Chondrocyte (in vitro differentiated cells): ENCODE results near the gene ARHGAP26. TPM values are rescaled to one million over a fixed set of nuclear protein-coding genes. Genes with fewer than 3 reads are reported as not detected.

Experiments
- DNase-seq: peaks from one replicate; pipeline ENCODE4 v3.0.0; 2021; ENCODE audit warnings: mixed read lengths, low spot score
- H3K27ac Mint-ChIP-seq: one replicate; pipeline ENCODE4 v1.8.0; 2021; ENCODE audit warnings: mild to moderate bottlenecking, moderate library complexity, mixed read lengths; ENCODE audit not compliant: unreplicated experiment
- H3K27me3 Mint-ChIP-seq: 2 replicates; pipeline ENCODE4 v1.8.0; 2021; ENCODE audit warnings: low read depth, mixed read lengths
- H3K36me3 Mint-ChIP-seq: 2 replicates; pipeline ENCODE4 v1.8.0; 2021; ENCODE audit warnings: low read depth, mixed read lengths
- H3K4me1 Mint-ChIP-seq: 2 replicates; pipeline ENCODE4 v1.8.0; 2021; ENCODE audit warnings: low read depth, mild to moderate bottlenecking, mixed read lengths
- H3K4me3 Mint-ChIP-seq: one replicate; pipeline ENCODE4 v1.8.0; 2021; ENCODE audit warnings: mild to moderate bottlenecking, moderate library complexity, mixed read lengths; ENCODE audit not compliant: unreplicated experiment
- H3K9me3 Mint-ChIP-seq: 2 replicates; pipeline ENCODE4 v1.8.0; 2021; ENCODE audit warnings: low read depth, mixed read lengths
- CTCF ChIP-seq: fragments of 200-600 bp; sonication (generic); IDR thresholded peaks from 2 replicates; pipeline ENCODE4 v1.5.0; 2021; ENCODE audit warnings: antibody characterized with exemption, mild to moderate bottlenecking, moderate library complexity
- total RNA-seq: library from RNA; stranded (reverse); gene quantifications from 3 replicates; pipeline ENCODE4 v1.2.1, GENCODE V29; 2021

Gene ARHGAP26
- total RNA-seq, 1 donor from 2014 or later, result 16.4 TPM

DNA sequence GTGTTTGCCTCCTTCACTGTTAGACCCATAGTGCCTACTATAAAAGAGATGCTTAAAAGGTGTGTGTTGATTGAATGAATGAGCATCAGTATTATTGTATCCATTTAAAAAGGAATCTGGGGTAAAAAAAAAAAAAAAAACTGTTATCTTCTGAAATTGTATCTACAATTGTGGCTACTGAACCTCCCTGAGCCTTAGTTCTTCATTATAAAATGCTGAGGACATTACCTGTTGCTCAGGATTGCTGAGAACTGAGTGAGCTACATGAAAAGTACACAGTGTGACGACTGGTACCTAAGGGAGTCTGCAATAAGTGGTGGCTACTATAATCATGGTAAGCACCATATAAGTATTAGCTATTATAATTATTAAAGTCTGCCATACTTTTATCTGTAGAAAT, 362.6 kb downstream of the ARHGAP26 start:
- DNase-seq, result no peak
- no peaks in the 10 kb centered on the region for H3K9me3 Mint-ChIP-seq
- H3K4me3 Mint-ChIP-seq, result no peak overlapping the region
- TF ChIP-seq CTCF, result no peak
- H3K27ac Mint-ChIP-seq, result no peak overlapping the region
- H3K27me3 Mint-ChIP-seq, result no peaks in the 10 kb centered on the region
- H3K36me3 Mint-ChIP-seq, result peaks cover 2% of the 10 kb centered on the region
- peaks cover 11% of the 10 kb centered on the region for H3K4me1 Mint-ChIP-seq

- DNase-seq, result no peak
- H3K9me3 Mint-ChIP-seq, result no peaks in the 10 kb centered on the region
- H3K27ac Mint-ChIP-seq, result no peak overlapping the region
- no peak for TF ChIP-seq CTCF
- no peaks in the 10 kb centered on the region for H3K27me3 Mint-ChIP-seq
- peaks cover 11% of the 10 kb centered on the region for H3K4me1 Mint-ChIP-seq
- no peak overlapping the region for H3K4me3 Mint-ChIP-seq
- peaks cover 4% of the 10 kb centered on the region for H3K36me3 Mint-ChIP-seq
These were observed 363.5 kb downstream of the ARHGAP26 start for GRCh38 chr5:143133721-143134120.

- Mint-ChIP-seq H3K36me3 (peaks cover 4% of the 10 kb centered on the region), H3K9me3 (no peaks in the 10 kb centered on the region)
These were observed 364.1 kb downstream of the ARHGAP26 start for GRCh38 chr5:143134269-143134668.

DNA sequence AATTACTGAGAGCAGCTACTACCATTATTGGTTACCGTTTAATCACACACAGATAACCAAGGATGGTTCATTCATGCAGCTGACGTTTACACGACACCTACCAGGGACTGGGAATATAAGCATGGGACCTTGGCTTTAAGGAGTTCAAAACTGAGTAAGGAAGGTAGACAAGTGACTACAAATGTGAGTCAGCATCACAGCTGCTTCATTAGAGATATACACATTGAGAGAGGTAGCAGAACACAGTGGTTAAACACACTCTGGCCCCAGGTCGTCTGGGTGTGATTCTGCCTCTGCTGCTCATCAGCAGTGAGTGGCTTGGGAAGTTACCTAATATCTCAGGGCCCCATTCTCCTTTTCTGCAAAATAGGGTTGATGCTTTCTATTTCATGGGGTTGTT, 364.7 kb downstream of the ARHGAP26 start:
- H3K4me1 Mint-ChIP-seq, result peaks cover 17% of the 10 kb centered on the region
- TF ChIP-seq CTCF, result no peak
- H3K4me3 Mint-ChIP-seq, result no peak overlapping the region
- DNase-seq, result no peak
- H3K9me3 Mint-ChIP-seq, result no peaks in the 10 kb centered on the region
- H3K27me3 Mint-ChIP-seq, result no peaks in the 10 kb centered on the region
- H3K27ac Mint-ChIP-seq, result no peak overlapping the region
- peaks cover 4% of the 10 kb centered on the region for H3K36me3 Mint-ChIP-seq

More at GRCh38 chr5:143134269-143134668, 364.1 kb downstream of the ARHGAP26 start:
- no peak overlapping the region for H3K27ac Mint-ChIP-seq
- DNase-seq, result no peak
- H3K27me3 Mint-ChIP-seq, result no peaks in the 10 kb centered on the region
- TF ChIP-seq CTCF, result no peak
- H3K4me1 Mint-ChIP-seq, result peaks cover 11% of the 10 kb centered on the region
- H3K4me3 Mint-ChIP-seq, result no peak overlapping the region

- Mint-ChIP-seq H3K9me3 (no peaks in the 10 kb centered on the region), H3K4me1 (peaks cover 28% of the 10 kb centered on the region), H3K27me3 (no peaks in the 10 kb centered on the region), H3K27ac (no peak overlapping the region), H3K36me3 (peaks cover 4% of the 10 kb centered on the region), H3K4me3 (no peak overlapping the region)
- TF ChIP-seq CTCF, result no peak
- DNase-seq, result no peak
These were observed 365.8 kb downstream of the ARHGAP26 start for GRCh38 chr5:143135832-143136551.
